GM21526 (cell line): ENCODE measurements around the gene ETHE1.
A peak's percentile ranks its signal among the peaks of the same experiment; 100 is the strongest.
"Not testable (repeated sequence)": the region's sequence is repeated elsewhere in the genome, so short reads cannot be mapped to it uniquely, and the experiment has no call there.

Experiments used
- ATAC-seq: cut with Tn5 transposase; IDR thresholded peaks from one replicate; pipeline ENCODE4 v1.9.1; 2021; ENCODE audit warnings: moderate library complexity; ENCODE audit not compliant: unreplicated experiment, low FRiP score

The ETHE1 gene

DNA sequence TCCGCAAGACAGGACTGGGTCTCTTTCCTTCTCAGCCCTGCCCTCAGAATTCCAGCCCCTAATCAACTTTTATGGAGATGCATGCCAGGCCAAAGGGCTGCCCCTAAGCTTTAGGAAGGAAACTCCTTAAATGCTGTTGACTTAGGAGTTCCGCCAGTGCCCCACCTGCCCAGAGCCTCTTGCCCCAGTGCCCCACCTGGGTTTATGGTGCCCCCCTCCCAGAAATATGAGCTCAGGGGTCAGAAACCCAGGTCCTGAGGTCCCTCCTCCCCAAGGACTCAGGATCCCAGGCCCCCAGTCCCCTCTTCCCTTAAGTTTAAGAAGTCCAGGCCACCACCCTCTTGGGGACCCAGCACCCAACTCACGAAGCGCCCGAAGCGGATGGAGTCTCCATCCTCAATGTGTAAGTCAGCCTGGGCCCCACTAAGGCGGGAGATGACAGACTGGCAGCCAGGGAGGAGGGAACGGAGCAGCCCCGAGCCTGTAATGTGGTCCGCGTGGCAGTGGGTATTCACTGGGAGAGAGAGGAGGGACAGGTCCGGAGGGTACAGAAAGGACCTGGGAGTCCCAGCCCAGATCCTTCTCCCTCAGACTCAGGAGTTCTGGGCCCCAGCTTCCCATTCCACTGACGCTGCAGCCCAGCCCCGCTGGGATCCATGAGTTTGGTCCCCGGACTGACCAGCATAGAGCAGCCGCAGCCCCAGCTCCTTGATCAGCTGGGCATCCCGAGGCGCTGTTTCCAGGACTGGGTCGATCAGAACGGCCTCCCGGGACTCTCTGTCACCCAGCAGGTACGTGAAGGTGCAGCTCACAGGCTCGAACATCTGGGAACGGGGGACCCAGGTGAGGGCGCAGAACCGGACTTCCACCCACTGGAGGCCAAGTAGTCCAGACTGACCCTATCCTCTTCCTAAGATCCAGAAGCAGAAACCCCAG, 897 bp downstream of the ETHE1 start:
- no peak for ATAC-seq

DNA sequence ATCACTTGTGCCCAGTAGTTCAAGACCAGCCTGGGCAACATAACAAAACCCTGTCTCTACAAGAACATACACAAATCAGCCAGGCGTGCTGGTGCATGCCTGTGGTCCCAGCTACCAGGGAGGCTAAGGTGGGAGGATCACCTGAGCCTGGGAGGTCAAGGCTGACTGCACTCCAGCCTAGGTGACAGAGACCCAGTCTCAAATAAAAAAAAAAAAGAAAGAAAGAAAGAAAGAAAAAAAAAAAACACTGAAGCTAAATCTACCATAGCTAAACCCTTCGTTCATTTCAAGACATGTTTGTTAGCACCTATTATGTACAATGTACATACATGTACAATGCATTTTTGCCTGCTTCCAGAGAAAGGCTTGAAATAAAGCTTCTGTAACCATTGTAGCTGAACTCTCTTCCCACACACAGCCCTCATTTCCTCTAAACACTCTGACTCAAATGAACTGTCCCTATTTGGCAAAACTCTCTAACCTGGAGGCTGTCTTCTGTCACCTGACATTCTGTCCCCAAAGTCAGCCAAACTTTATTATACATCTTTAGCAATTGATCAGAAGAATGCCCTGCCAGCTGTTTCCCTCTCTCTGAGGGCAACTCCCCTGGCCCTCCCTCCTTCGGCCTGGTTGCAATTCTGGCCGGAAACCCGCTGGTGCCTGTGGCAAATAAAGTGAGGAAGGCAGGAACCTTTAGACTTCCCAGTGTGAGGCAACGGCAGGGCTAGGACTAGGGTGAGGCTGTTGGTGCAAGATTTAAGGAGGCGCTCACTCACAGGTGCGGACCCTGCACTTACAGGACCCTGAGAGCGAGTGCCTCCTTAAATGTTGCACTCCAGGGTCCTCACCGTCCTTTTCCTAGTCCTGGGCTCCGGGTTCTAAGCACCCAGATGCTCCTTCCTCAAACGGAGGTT, 1.8 kb downstream of the ETHE1 start:
- peak; percentile 38 for ATAC-seq

DNA sequence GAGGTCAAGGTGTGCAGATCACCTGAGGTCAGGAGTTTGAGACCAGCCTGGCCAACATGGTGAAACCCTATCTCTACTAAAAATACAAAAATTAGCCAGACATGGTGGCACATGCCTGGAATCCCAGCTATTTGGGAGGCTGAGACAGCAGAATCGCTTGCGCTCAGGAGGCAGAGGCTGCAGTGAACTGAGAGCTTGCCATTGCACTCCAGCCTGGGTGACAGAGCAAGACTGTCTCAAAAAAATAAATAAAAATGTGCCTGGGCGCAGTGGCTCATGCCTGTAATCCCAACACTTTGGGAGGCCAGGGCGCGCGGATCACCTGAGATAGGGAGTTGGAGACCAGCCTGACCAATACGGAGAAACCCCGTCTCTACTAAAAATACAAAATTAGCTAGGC, 3.3 kb downstream of the ETHE1 start:
- ATAC-seq: not testable (repeated sequence)

DNA sequence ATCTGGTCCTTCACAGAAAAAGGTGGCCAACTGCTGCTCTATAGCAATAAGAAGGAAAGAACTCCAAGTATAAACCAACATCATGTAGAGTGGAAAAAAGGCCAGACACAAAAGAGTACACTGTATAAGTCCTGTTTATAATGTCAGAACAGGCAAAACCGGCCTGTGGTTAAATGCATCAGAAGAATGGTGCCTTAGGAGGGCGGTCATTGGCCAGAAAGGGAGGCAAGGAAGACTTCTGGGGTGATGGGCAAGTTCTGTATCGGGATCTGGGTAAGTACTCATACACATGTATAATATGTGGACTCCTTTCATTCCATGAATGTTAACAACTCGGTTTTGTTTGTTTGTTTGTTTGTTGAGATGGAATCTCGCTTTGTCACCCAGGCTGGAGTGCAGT, 4.1 kb downstream of the ETHE1 start:
- ATAC-seq: no peak

DNA sequence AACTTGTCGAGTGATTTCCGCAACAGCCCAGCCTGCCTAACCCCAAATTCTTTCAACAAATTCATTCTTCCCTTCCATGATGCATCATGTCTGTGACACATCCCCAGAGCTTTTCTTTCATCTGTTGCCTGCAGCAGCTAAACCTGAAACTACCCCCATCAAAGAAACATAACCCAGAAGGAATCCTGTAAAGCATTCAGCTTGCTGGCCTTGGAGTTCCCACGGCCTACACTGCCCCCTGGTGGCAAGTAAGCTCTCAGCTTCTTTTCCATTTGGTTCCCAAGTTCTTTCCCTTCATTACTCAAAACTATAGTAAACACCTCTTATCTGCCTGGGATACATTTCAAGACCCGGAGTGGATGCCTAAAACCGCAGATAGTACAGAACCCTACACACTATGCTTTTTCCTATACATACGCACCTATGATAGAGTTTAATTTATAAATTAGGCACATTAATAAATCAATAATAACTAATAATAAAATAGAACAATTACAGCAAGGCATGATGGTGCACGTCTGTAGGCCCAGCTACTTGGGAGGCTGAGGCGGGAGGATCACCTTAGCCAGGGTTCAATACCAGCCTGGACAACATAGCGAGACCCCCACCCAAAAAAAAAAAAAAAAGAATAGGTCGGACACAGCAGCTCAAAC, 7.4 kb downstream of the ETHE1 start:
- ATAC-seq: no peak

DNA sequence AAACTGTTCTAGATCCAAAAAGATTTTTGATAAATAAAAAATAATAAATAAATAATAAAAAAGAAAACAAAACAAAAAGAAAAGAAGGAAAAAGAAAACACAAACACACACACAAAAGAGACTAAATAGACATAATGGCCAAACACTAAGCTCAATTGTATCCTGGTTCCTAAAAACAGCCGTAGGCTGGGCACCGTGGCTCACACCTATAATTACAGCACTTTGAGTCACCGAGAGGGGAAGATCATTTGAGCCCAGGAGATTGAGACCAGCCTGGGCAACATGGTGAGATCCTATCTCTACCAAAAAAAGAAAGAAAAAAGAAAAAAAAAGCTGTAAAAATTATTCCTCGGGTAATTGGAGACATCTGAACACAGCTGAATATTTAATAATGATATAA, 8.9 kb downstream of the ETHE1 start:
- ATAC-seq: no peak

DNA sequence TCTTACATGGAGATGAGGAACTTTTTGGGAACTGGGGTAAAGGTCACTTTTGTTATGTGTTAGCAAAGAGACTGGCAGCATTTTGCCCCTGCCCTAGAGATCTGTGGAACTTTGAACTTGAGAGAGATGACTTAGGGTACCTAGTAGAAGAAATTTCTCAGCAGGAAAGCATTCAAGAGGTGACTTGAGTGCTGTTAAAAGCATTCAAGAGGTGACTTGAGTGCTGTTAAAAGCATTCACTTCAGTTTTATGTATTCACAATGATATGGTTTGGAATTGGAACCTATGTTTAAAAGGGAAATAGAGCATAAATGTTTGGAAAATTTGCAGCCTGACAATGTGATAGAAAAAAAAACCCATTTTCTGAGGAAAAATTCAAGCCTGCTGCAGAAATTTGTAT, 14.6 kb downstream of the ETHE1 start:
- ATAC-seq: not testable (repeated sequence)

DNA sequence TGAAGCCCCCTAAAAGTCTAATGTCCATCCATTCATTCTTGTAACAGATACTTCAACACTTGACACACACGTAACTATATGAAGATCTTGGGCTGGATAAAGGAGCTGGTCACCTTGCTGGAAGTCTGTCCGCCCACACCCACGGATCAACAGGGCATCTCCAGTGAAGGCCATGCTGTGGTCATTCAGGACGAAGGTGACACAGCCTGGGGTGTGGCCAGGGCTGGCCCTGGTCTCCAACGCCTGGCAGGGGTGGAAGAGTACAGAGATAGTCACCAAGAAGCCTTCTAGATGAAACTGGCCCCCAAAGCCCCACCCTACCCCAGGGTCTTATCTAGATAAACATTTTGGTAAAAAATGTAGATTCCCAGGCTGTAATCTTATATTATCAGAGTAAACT, 15.7 kb downstream of the ETHE1 start:
- ATAC-seq: no peak

DNA sequence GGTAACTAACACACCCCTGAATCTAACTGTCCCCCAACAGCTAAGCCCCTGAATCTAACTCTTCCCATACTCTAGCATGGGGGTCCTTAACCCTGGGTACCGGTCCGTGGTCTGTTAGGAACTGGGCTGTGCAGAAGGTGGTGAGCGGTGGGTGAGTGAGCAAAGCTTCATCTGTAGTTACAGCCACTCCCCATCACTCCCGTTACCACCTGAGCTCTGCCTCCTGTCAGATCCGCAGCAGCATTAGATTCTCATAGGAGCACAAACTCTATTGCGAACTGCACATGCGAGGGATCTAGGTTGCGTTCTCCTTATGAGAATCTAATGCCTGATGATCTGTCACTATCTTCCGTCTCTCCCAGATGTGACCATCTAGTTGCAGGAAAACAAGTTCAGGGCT, 16.3 kb downstream of the ETHE1 start:
- no peak for ATAC-seq

DNA sequence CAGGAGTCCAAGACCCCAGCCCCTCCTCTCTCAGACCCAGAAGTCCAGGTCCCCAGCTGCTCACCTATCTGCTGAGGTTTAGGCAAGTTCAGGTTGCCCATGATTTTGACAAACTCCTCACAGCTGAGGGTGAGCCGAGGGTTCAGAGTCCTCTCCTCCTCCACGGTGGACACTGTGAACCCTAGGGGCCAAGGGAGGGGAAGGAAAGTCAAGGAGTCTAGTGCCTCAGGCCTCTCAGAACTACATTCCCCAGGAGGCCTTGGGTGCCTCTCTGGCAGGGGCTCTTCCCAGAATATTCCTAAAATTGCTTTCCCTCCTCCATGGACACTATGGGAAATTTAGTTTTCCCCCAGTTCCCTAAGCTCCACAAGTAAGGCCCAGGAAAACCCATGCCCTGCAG, 19.1 kb downstream of the ETHE1 start:
- no peak for ATAC-seq

DNA sequence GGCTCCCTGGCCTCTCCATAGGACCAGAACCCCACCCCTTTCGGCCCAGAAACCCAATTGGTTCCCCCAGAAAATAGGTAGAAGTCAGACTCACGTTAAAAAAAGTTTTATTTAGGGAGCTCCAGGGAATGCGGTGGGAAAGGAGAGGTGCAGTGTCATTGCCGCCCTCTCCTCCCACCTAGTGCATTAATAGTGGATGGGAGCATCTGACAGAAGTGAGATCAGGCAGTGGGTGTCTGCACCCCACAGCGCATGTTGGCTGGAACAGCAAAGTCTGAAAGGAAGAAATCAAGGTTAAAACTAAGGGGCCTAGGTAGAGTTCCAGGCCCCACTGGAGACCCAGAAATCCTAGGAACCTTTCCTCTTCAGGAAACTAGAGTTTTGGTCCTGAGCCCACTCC, 20.4 kb downstream of the ETHE1 start:
- ATAC-seq: no peak

DNA sequence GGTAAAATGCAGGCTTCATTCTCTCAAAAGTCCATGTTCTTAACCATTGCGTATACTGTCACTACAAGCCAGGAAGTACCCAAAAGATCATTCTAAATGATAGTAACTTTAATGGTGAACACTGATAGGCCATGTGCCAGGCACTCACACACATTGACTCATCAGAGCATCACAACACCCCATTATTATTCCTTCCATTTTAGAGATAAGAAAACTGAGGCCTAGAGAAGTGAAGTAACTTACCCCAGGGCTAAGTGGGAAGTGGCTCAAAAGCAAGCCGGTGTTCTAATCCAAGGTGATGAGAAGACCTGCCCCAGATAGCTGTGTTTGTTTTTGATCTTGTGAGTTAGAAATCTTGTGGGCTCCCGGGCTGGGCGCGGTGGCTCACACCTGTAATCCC, 21.1 kb downstream of the ETHE1 start:
- ATAC-seq: no peak

DNA sequence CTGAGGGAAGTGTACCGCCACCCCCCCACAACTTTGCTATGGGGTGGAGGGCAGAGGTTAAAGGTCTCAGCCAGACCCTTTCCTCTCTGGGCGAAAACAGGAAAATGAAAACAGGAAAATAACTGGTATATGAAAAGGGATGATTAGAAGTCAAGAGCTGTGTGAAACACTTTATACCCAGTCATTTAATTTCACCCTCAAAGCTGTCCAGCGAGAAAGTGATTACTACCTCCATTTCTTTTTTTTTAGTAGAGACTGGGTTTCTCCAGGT, 21.9 kb downstream of the ETHE1 start:
- ATAC-seq: no peak

DNA sequence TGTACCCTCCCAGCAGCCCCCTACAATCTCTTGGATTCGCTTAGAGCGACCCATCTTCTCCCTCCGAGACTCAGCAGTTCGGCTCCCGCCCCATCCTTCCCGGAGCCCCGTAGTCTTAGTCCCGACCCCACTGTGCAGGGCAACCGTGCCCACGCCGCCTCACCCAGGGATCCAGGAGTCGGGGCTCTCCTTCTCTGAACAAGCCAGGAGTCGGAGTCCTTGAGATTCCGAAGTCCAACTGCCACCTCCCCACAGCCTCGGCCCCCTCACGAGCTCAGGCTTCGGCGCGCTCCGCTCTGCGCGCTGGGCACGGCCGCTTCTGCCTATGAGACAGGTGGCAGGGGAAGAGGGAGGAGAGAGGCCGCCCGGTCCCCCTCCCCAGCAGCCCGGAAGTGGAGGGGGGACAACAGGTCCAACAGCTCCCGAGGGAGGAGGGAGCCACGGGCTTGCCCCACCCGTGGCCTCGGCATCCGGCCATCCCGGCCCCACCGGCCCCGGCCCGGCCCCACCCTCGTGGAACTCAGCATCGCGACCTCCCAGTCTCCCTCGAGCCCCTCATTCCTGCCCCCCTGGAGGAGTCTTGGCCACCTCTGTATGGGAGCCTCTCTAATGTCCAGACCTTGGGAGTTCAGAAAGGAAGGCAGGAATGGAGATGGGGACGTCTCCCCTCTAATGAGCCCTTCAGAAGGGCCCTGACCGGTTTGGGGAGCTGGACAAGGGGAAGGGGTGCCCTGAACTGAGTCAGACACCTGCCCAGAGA, 22.4 kb downstream of the ETHE1 start, which contains the start of gene PHLDB3:
Gene PHLDB3, minus strand, starts transcription at position 321 of the 760 bp plus-strand sequence. CDS start 628 bp downstream, outside the sequence.
- ATAC-seq: peak; percentile 26

DNA sequence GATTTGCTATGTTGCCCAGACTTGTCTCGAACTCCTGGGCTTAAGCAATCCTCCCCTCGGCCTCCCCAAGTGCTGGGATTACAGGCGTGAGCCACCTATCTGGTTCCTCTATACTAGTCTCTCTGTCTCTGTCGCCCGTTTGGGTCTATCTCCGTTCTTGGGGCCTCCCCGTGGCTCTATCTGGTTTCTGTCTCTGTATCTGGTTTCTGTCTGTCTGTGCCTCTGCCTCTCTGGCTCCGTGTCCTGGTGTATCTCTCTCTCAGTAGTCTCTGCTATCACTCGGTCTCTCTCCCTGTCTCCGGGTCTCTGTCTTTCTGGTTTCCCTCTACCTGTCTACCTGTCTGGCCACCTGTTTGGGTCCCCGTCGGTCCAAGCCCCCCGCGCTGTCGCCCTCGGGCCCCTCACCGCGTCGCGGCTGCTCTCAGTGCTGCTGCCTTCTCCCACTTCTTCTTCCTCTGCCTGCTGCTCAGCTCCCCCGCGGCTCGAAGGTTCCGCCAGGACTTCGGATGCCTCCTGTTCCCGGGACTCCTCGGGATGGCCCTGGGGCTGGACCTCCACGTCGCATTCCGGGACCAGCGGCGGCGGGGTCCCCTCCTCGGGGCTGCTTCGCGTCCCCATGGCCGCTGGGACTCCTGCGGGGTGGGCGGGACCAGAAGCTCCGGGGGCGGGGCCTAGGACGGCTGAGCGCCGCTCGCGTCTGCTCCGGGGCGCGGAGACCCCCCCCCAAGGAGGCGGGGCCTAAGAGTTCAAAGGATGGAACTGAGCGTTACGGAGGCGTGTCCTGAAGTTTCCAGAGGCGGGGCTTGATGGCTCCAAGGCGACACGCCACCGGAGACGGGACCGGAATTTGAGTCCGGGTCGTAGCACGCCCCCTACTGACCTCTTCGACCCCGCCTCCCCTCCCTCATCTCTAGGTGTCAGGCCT, 23.2 kb downstream of the ETHE1 start:
- peak; percentile 87 for ATAC-seq

DNA sequence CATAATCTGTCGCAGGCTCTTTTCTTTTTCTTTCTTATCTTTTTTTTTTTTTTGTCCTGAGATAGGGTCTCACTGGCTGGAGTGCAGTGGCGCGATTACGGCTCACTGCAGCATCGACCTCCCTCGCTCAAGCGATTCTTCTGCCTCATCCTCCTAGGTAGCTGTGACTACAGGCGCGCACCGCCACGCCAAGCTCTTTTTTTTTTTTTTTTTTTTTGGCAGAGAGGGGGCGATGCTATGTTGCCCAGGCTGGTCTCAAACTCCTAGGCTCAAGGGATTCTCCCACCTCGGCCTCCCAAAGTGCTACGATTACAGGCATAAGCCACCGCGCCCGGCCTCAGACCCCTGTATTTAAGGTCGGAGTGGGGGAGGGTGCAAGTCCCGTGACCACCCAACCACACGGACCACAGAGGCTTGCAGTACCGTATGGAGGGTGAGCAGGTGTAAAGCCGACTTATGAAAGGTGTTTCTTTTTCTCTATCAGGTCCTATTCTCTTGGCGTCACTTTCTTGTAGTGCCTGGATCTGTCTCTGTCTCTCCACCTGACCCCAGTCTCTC, 24.5 kb downstream of the ETHE1 start:
- no peak for ATAC-seq

DNA sequence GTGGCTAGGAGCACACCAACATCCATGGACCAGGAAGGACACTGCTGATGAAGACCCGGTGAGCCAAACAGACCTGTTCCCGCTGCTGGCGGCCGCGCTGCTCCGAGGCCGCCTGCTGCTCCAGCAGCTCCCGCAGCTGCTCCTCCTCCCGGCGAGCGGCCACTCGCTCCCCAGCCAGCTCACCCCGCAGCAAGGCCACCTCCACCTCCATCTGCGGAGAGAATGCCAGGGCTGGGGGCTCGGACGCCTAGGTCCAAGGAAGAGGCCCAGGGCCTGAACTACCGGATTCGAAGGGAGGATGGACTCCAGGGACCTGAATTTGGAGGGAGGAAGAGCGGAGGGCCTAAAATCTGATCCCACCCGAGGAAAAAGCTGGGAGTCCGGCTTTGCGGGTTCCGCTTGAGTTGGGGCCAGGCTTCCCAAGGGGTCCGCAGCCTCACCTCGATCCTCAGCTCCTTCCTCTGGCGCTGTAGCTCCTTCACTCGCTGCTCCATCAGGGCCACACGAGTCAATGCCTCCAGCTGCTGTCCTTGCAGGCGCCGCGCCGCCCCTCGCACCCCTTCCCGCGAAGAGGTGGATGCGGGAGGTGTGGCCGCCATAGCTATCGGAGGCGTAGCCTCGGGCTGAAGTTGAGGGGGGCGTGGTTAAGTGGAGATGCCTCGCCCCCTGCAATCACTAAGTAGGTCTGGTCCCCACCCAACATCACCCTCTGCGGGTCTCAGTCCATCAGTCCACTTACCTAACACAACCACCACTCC, 25.2 kb downstream of the ETHE1 start:
- ATAC-seq: no peak

DNA sequence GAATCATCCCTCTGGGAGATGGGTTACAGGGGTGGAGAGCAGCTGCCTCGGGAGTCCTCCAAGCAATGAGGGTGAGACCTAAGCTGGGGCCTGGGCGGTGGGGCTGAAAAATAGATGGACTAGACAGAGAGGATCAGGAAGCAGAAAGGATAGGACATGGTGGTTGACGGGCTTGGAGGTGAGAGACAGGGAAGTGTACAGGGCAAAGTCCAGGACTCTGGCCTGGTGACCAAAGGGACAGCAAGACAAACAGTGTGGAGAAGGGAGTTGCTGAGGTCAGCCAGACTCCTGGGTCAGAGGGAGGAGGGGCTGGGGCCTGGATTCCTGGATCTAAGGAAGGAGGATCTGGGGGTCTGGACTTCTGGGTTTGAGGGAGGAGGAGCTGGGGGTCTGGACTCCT, 28.0 kb downstream of the ETHE1 start:
- no peak for ATAC-seq
